Stimulated activated CD4-positive, alpha-beta T cell treated with anti-CD3 and anti-CD28 coated beads, Interleukin-1b, Interleukin-23, amount 100 ng/mL, for 1 hour (primary cell): ENCODE results near the gene GABBR1.
"Not testable (repeated sequence)": the region's sequence is repeated elsewhere in the genome, so short reads cannot be mapped to it uniquely, and the experiment has no call there.

Experiments
- DNase-seq, 2 donors: peaks; one replicate each; pipeline ENCODE4 v3.0.0-alpha.2; 2020; ENCODE audit warnings: low read depth in 2 of 2

Gene GABBR1

GRCh38 chr6:29632789-29633533, at the start of gene GABBR1:
Gene GABBR1 (minus strand): TSS chr6:29633183. CDS start chr6:29632385, 798 bp downstream.
- DNase-seq: peak in 1 of 2 donors; percentile 55

- DNase-seq: no peak
Measured at GRCh38 chr6:29681811-29682210, 48.8 kb upstream of the GABBR1 start.

DNA sequence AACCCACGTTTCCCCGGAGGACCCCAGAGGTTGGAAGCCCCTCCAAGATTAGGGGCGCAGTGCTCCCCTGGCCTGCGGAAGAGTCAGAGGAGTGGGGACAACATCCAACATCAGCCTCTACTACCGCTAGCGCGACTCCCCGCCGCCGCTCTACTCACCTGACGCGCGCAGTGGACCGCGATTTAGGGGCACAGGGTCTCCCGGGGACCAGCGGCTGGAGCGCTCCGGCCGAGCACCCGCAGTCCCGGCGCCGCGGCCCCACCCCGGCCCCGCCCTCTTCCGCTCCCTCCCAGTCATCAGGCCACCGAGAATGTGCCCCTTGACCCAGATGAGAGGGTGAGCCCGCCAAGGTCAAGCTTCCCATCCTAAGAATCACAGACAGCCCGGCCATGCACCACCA, 47.9 kb upstream of the GABBR1 start, which contains the start of gene ZFP57:
Gene ZFP57 (minus strand): TSS at position 249 of the 400 bp plus-strand sequence. CDS start 4,149 bp downstream, outside the sequence.
- DNase-seq: no peak

GRCh38 chr6:29680416-29680815, 47.4 kb upstream of the GABBR1 start:
- DNase-seq: no peak

DNA sequence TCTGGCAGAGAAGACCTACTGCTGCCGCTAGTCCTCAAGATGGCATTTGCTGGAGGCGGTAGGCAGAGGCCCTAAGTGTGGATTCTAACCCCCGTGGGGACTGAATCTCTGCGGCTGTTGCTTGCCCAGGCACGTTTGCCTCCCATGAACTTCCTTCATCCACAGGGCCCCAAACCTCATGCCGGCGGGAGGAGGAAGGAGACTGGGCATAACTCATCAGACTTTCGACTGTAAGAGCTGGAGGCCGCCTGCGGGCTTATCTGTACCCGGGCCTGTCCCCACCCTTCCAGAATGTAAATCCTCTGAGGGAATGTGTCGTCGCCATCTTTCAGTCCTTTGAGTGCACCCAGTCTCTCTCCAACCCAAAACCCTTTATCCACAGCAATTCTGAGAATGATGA, 47.0 kb upstream of the GABBR1 start:
- DNase-seq: no peak

GRCh38 chr6:29678114-29678513, 45.1 kb upstream of the GABBR1 start:
- no peak for DNase-seq

GRCh38 chr6:29676981-29677601, 44.1 kb upstream of the GABBR1 start:
- DNase-seq: no peak

DNA sequence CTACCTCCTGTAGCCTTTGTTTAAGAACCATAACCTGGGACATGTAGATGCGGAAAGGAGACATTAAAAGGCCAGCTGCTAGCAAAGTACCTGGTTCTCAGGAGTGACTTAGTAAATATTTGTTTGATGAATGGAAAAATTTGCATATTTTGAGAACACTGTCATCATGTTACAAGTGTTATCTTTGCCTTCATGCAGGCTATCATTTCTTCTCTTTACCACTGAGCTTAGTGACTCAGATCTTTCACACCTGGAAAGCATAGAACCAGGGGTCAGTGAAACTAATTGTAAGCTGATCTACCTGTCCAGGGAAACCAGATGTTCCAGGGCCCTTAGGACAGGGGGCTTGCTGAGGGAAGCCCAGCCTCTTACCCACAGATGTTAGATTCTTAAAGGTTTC, 42.6 kb upstream of the GABBR1 start:
- no peak for DNase-seq

- no peak for DNase-seq
Measured at GRCh38 chr6:29674008-29674407, 41.0 kb upstream of the GABBR1 start.

GRCh38 chr6:29673161-29673560, 40.2 kb upstream of the GABBR1 start:
- DNase-seq: no peak

GRCh38 chr6:29672116-29672515, 39.1 kb upstream of the GABBR1 start:
- not testable (repeated sequence) for DNase-seq

GRCh38 chr6:29671026-29671425, 38.0 kb upstream of the GABBR1 start:
- no peak for DNase-seq

GRCh38 chr6:29667158-29667557, 34.2 kb upstream of the GABBR1 start:
- no peak for DNase-seq

GRCh38 chr6:29666826-29667130, 33.8 kb upstream of the GABBR1 start:
- DNase-seq: no peak

GRCh38 chr6:29665942-29666825, 33.2 kb upstream of the GABBR1 start:
- no peak for DNase-seq

DNA sequence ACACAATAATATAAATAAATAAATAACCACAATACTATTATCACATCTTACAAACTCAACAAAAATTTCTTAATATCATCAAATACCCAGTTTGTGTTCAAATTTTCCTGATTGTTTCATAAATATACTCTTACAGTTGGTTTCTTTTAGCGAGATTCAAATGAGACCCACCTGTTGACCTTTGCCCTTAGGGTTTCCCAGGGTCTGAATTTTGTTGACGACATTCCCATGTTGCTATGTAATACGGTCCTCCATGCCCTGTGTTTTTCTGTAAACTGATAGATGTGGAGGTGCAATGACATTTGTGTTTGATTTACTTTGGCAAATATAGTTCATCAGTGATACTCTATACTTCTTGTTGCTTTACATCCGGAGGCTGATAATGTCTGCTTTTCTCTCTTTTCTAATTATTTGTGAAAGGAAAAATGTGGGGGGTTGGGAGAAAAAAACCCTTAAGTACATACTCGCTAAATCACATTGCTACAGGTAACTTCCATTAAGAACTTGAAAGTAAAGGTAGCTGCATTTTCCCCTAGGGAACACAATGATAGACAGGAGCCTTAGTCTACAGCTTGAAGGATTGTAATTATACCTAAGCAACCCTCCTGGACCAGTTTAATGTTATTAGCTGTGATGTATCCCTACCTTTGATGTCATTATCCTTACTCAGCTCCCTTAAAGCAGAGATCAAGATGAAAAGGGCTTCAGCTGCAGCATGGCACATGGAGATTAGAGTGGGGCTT, 30.5 kb upstream of the GABBR1 start:
- no peak for DNase-seq

GRCh38 chr6:29661502-29662141, 28.6 kb upstream of the GABBR1 start:
- DNase-seq: not testable (repeated sequence)

DNA sequence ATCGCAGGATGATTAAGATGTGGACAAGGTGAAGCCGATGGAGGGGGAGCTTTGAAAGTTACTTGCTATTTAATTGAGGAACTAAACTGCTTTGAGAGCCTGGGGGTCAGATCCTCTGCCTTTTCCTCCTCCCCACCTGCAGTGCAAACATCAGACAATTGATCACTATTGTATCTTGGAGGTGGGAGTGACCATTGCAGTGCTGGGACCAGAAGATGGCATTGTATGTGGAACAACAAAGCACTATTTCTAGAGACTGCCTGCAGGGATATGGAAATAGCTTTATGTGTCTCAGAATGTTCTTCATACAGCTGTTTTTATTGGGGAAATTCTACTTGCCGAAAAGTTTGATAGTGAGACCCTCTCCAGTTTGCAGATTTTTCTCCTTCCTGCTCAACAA, 28.1 kb upstream of the GABBR1 start:
- no peak for DNase-seq

GRCh38 chr6:29656798-29657197, 23.8 kb upstream of the GABBR1 start, which contains the start of gene MOG:
Gene MOG (plus strand): TSS chr6:29657092. CDS start chr6:29657210, 118 bp downstream.
- no peak for DNase-seq

DNA sequence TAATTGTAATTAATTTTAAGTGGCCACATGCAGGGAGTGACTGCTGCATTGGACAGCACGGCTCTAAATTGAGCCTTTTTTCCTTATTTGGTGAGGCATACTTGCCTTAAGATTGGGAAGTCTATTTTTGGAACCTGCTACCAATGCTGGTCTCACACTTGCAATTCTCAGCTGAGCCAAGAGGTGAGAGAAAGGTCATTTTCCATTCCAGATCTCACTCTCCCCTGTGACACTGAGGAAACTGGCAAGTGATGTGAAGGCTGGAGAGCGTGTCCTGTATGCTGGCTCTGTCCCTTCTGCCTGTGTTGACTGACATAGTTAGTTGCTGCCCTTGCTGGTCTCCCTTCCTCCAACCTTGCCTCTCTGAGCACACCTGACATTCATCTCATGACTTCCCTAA, 23.2 kb upstream of the GABBR1 start:
- no peak for DNase-seq

DNA sequence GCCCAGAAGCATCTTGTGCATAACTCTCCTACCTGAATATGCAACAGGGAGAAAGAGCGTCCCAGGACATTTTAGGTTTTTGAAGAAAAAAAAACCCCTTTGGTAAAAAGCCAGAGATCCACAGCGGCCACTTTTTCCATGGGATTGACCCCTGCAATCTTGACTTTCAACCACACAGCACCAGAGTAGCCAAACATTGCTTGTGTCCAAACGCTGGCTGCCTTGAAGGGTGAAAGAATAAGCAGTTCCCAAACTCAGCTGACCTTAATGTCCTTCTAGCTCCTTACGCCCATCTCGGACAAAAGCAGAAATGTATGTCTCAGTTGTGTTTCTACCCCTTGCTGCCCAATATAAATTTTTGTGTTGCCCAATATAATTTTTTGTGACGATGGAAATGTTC, 22.7 kb upstream of the GABBR1 start:
- DNase-seq: no peak
